Measurements from ENCODE around the gene LMLN.

Gene LMLN

DNA sequence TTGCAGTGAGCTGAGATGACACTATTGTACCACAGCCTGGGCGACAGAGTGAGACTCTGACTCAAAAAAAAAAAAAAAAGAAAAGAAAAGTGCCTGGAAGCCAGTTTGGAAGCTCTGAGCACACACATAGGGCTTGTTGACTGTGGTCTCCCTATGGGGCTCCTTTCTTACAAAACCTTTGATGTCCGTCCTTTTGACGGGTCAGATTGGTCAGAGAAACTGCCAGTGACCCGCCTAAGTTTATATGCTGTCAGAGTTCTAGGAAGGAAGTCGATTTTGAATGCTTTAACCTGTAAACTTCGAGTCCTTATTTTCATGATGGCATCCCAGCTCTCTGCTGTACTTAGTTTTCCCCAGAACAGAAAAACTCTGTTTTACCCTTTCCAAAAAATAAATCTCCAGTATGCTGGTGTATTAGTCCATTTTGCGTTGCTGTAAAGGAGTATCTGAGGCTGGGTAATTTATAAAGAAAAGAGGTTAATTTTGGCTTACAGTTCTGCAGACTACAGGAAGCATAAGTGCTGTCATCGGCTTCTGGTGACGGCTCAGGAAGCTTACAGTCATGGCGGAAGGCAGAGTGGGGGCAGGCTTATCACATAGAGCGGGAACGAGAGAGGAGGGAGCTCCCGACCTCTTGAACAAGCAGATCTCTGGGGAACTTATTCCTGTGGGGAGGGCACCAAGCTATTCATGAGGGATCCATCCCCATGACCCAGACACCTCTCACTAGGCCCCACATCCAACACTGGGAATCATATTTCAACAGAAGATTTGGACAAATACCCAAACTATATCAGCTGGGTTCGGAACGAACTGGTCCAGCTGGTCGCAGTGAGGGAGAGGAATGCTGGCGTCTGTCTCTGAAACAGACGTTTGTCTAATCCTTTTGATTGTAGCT is 72.3 kb downstream of the LMLN start:
- no peaks in the 10 kb centered on the region for H4K20me1 ChIP-seq (ENCODE audit: control insufficient read depth, insufficient read depth, low read depth, low read length)
- no peaks in the 10 kb centered on the region for H3K27me3 ChIP-seq (ENCODE audit: control insufficient read depth, low read length)
- no peaks in the 10 kb centered on the region for H3K4me1 ChIP-seq (ENCODE audit: control insufficient read depth, low read length)
- H3K27ac ChIP-seq (ENCODE audit: low read depth, low read length): no peak overlapping the region
- no peak overlapping the region for H3K4me2 ChIP-seq (ENCODE audit: low read length)
- no peaks in the 10 kb centered on the region for H3K9me2 ChIP-seq (replicated peaks; ENCODE audit: control insufficient read depth, low read length)
- TF ChIP-seq, protein P1, sequence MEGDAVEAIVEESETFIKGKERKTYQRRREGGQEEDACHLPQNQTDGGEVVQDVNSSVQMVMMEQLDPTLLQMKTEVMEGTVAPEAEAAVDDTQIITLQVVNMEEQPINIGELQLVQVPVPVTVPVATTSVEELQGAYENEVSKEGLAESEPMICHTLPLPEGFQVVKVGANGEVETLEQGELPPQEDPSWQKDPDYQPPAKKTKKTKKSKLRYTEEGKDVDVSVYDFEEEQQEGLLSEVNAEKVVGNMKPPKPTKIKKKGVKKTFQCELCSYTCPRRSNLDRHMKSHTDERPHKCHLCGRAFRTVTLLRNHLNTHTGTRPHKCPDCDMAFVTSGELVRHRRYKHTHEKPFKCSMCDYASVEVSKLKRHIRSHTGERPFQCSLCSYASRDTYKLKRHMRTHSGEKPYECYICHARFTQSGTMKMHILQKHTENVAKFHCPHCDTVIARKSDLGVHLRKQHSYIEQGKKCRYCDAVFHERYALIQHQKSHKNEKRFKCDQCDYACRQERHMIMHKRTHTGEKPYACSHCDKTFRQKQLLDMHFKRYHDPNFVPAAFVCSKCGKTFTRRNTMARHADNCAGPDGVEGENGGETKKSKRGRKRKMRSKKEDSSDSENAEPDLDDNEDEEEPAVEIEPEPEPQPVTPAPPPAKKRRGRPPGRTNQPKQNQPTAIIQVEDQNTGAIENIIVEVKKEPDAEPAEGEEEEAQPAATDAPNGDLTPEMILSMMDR (IDR thresholded peaks at IDR 0.05; ENCODE audit: low read depth, low read length, poor library complexity, severe bottlenecking): no peak
- no peak for TF ChIP-seq EZH2phosphoT487 (IDR thresholded peaks at IDR 0.05; ENCODE audit: borderline replicate concordance, low read length)
- no peaks in the 10 kb centered on the region for H3K9me3 ChIP-seq (ENCODE audit: control insufficient read depth, insufficient read depth, low read length)
- H3K36me3 ChIP-seq (ENCODE audit: control insufficient read depth, low read length): no peaks in the 10 kb centered on the region
- H3K4me3 ChIP-seq (ENCODE audit: low read length): no peak overlapping the region
- H3K79me2 ChIP-seq (ENCODE audit: control insufficient read depth, low read length): no peaks in the 10 kb centered on the region
- no peaks in the 10 kb centered on the region for H3F3A ChIP-seq (ENCODE audit: control insufficient read depth, insufficient read depth)

DNA sequence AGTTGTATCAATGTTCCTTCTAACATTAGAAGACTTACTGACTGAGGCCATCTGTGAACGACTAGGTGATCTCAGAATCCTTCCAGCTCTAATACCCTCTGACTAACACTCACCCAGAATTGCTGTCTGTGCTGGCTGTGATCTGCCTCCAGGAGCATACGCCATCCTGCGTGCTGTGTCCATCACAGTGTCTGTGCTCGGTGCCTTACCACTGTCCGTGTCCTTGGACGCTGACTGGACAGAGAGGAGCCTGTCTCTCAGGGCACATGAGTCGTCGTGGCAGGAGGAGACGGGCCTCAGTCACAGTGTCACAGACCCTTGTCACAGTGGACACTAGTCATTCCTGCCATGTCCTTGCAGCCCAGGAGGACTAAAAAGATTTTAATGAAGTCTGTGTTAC is 83.1 kb downstream of the LMLN start:
- no peaks in the 10 kb centered on the region for H3K27me3 ChIP-seq (ENCODE audit: control insufficient read depth, low read length)
- no peak overlapping the region for H3K27ac ChIP-seq (ENCODE audit: low read depth, low read length)
- no peaks in the 10 kb centered on the region for H3F3A ChIP-seq (ENCODE audit: control insufficient read depth, insufficient read depth)
- H3K9me3 ChIP-seq (ENCODE audit: control insufficient read depth, insufficient read depth, low read length): no peaks in the 10 kb centered on the region
- no peak overlapping the region for H3K4me3 ChIP-seq (ENCODE audit: low read length)
- H3K4me2 ChIP-seq (ENCODE audit: low read length): no peak overlapping the region
- no peaks in the 10 kb centered on the region for H3K4me1 ChIP-seq (ENCODE audit: control insufficient read depth, low read length)
- no peaks in the 10 kb centered on the region for H3K9me2 ChIP-seq (replicated peaks; ENCODE audit: control insufficient read depth, low read length)
- 0 out of 2 replicates have a peak, but pooled peaks cover 3% of the 10 kb centered on the region for H3K36me3 ChIP-seq (ENCODE audit: control insufficient read depth, low read length)
- no peaks in the 10 kb centered on the region for H4K20me1 ChIP-seq (ENCODE audit: control insufficient read depth, insufficient read depth, low read depth, low read length)
- TF ChIP-seq EZH2phosphoT487 (IDR thresholded peaks at IDR 0.05; ENCODE audit: borderline replicate concordance, low read length): no peak
- TF ChIP-seq, protein P1 (IDR thresholded peaks at IDR 0.05; ENCODE audit: low read depth, low read length, poor library complexity, severe bottlenecking): no peak
- no peaks in the 10 kb centered on the region for H3K79me2 ChIP-seq (ENCODE audit: control insufficient read depth, low read length)

DNA sequence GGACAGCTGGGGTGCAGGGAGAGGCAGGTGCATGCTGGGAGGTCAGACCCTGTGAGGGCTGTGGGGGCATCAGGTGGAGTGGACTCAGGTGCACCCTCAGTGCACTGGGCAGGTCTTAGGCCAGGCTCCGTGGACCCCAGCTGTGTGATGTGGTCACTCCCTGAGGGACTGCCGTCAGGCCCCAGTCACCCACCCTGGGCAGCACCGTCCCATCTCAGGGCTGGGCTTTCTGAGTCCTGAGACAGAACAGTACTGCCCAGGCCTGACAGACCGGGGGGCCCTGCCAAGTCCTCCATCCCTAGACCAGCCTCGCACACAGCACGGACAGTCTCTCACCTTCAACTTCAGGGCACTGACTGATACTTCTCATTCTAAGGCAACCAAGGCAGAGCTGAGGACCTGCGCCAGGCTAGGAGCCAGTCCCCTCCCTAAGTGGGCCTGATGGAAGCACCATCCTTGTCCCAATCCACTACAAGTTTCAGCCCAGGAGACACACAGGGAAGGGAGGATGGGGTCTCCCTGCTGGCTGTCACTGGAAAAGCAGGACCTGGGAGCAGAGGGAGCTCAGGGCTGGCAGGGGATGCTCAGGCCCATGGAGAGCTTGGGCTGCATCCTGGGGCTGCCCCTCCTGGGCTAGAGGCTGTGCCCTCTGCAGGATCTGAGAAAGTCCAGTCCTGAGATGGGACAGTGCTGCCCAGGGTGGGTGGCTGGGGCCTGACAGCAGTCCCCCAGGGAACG is 86.3 kb downstream of the LMLN start:
- H3K36me3 ChIP-seq (ENCODE audit: control insufficient read depth, low read length): no peaks in the 10 kb centered on the region
- H3K4me3 ChIP-seq (ENCODE audit: low read length): no peak overlapping the region
- H3K4me2 ChIP-seq (ENCODE audit: low read length): no peak overlapping the region
- TF ChIP-seq, protein P1 (IDR thresholded peaks at IDR 0.05; ENCODE audit: low read depth, low read length, poor library complexity, severe bottlenecking): no peak
- TF ChIP-seq EZH2phosphoT487 (IDR thresholded peaks at IDR 0.05; ENCODE audit: borderline replicate concordance, low read length): no peak
- no peak overlapping the region for H3K27ac ChIP-seq (ENCODE audit: low read depth, low read length)
- H3K9me2 ChIP-seq (replicated peaks; ENCODE audit: control insufficient read depth, low read length): no peaks in the 10 kb centered on the region
- no peaks in the 10 kb centered on the region for H3K9me3 ChIP-seq (ENCODE audit: control insufficient read depth, insufficient read depth, low read length)
- H3K79me2 ChIP-seq (ENCODE audit: control insufficient read depth, low read length): no peaks in the 10 kb centered on the region
- H4K20me1 ChIP-seq (ENCODE audit: control insufficient read depth, insufficient read depth, low read depth, low read length): no peaks in the 10 kb centered on the region
- H3K27me3 ChIP-seq (ENCODE audit: control insufficient read depth, low read length): no peaks in the 10 kb centered on the region
- no peaks in the 10 kb centered on the region for H3F3A ChIP-seq (ENCODE audit: control insufficient read depth, insufficient read depth)
- H3K4me1 ChIP-seq (ENCODE audit: control insufficient read depth, low read length): no peaks in the 10 kb centered on the region

Data from DOHH2 (cell line).